Measurements from ENCODE around the gene HMCN2.

DNA sequence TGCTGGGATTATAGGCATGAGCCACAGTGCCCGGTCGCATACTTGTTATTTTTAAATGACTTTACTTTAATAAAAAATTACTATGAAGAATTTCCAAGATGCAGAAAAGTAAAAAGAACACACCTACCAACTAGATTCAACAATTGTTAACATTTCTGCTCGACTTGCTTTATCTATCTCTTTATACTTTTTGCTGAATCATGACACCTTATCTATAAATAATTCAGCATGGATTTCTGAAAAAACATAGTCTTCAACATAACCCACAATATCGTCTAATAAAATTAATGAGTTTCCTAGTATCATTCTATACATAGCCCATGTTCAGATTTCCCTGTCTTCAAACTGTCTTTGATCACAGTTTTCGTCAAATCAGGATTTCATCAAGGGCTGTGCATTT, 25.9 kb downstream of the HMCN2 start:
- TF ChIP-seq, protein P1, sequence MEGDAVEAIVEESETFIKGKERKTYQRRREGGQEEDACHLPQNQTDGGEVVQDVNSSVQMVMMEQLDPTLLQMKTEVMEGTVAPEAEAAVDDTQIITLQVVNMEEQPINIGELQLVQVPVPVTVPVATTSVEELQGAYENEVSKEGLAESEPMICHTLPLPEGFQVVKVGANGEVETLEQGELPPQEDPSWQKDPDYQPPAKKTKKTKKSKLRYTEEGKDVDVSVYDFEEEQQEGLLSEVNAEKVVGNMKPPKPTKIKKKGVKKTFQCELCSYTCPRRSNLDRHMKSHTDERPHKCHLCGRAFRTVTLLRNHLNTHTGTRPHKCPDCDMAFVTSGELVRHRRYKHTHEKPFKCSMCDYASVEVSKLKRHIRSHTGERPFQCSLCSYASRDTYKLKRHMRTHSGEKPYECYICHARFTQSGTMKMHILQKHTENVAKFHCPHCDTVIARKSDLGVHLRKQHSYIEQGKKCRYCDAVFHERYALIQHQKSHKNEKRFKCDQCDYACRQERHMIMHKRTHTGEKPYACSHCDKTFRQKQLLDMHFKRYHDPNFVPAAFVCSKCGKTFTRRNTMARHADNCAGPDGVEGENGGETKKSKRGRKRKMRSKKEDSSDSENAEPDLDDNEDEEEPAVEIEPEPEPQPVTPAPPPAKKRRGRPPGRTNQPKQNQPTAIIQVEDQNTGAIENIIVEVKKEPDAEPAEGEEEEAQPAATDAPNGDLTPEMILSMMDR (IDR thresholded peaks at IDR 0.05; ENCODE audit: poor library complexity) = no peak
- TF ChIP-seq EZH2 (IDR thresholded peaks at IDR 0.05; ENCODE audit: borderline replicate concordance) = no peak

Data from hepatocyte (in vitro differentiated cells).